ENCODE results near the gene LITAFD.
"Not testable (repeated sequence)": the region's sequence is repeated elsewhere in the genome, so short reads cannot be mapped to it uniquely, and the experiment has no call there.

Gene LITAFD

DNA sequence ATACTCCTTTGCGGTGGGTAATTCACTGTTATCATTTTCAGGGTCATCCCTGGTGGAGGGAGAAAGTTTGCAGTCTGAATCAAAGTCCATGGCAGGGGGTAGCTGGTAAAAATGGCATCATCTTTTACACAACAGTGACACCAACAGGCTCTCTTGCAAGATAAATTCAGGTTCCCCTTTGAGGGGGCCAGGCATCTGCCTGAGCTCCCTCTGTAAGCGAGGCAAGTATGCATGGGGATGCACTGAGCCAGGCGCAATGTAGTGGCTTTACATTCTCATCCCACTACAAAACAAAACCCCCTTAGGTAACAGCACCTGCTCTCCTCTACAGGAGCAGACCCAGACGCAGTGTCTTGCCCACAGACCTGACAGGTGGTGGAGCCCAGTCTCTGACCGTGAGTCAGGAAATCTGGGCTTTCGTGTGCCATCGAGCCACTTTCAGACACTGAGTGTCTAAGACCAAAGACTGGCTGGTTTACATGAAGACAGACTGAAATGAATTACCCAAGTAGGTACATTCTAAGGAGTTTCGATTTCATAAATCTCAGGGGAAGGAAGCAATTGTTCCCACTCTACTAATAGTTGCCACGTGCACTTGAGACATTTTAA, 17.7 kb downstream of the LITAFD start:
- no peak for DNase-seq

- DNase-seq = no peak
Observed at GRCh38 chr16:8900343-8900742, 18.2 kb downstream of the LITAFD start.

DNA sequence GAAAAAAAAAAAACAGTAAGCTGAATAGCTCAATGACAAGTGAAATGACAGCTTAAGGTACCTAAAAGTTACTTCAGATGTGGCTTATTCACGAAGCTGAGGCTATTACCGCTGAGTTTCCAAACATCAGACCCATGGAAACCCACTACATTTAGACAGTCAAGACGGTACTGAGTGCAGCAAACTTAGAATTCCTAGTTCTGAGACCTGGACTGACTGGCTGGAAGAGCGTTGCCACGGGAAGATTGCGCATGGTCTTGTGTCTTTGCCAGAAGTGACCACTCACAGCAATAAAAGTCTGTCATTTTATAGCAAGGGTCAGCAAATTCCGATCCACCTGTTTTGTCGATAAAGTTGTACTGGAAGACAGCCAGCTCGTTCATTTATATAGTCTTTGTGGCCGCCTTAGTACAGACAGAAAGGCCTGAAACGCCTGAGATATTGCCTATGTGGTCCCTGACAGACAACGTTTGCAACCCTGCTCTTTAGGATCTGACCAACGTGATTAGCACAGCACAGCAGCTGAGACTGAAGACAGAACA, 19.2 kb downstream of the LITAFD start:
- DNase-seq = no peak

DNA sequence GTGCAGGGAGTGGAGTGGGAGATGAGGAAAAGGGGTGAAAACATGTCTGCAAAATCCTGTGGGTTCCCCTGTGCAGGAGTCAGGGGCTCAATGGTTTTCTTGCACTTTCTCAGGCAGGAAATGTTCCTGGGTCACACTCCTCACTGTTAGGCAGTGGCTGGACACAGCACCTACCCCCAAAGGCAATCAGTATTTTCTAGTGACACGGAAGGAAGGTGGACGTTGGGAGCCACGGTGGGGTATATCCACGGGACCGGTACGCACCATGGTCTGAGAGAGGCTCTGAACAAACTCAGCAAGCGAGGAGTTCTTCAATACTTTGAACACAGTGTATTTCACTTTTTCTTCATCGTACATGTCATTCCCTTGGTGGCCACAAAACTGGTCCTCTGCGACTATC, 20.9 kb downstream of the LITAFD start:
- DNase-seq = no peak

GRCh38 chr16:8904018-8904430, 21.9 kb downstream of the LITAFD start:
- DNase-seq = no peak

DNA sequence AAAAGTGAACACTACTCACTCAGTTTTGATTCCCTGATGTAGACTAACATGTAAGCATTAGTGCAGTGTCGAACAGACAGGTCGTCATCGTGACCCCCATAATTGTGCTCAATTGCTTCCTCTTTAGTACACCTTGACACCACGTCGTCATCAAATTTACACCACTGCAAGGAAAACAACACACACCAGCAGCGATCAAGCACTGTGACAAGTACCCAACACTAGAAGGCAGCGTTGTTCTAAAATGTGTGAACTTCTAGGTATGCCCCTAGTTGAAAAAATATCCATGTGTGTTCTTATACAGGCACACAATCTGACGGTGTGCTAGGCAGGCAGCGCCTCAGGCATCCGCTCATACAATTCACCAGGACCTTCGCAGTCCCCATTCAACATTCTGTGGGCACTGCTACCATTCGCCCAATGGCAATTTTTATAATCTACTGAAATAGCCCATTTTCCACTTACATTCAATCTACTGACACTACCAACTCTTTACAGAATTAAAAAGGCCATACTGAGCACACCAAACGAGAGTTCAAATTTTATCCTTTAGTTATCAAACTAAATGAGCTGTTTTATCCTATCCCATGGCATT, 23.1 kb downstream of the LITAFD start:
- DNase-seq = no peak

DNA sequence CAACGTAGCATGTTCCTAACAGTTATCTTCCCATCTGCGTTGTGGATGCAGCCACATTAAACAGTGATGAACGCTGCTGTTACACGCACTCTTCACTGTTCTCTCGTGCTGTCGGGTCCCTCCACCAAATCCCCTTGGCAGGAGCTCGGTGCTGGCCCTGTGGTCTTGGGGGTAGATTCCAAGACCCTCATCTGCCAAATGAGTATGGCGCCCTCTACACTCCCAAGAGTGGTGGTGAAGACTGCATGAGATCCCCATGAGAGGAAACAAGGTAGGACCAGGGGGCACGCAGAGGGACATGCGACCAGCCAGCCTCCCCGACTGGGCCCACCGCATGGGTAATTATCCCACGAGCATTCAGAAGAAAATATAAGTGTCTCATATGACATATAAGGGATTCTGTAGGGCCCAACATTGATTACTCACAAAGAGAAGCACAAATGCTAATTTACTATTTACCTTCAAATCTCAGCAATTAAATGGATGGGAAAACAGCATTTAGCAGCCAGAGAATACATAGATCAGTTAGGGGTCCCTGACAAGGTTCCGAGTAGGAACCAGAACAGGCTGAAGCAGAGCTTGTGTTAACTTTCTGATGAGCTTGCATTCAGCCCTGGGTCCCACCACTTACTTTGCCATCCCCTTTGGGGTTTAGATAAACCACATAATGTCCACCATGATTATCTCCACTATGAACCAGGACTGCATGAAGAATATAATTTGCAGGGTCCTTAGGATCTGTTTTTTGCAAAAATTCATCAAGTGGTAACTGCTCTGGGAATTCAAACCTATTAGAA, 23.8 kb downstream of the LITAFD start:
- no peak for DNase-seq

- no peak for DNase-seq
Observed at GRCh38 chr16:8907096-8907495, 24.9 kb downstream of the LITAFD start.

GRCh38 chr16:8908810-8909468, 26.8 kb downstream of the LITAFD start:
- no peak for DNase-seq

DNA sequence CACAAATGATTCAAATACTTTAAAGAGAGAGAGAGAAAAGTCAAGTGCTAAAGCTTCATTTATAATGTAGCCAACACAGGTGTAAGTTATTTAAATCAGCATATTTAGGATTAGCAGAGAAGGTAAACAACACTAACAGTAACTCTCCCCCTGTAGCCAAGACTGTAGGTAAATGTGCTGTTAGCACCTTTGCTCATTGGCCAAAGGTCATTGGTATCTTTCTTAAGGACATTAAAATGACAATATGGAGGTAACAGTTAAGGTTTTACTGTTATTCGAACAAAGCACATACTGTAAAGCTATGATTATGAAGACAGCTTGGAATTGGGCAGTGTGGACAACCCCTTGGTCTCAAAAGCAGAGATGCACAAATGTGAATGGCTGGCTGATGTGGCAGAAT, 28.7 kb downstream of the LITAFD start:
- DNase-seq = no peak

- DNase-seq = no peak
Observed at GRCh38 chr16:8912793-8913192, 30.6 kb downstream of the LITAFD start.

- DNase-seq = no peak
Observed at GRCh38 chr16:8914098-8914497, 31.9 kb downstream of the LITAFD start.

- DNase-seq = no peak
Observed at GRCh38 chr16:8915722-8916301, 33.7 kb downstream of the LITAFD start.

GRCh38 chr16:8916541-8917225, 34.5 kb downstream of the LITAFD start:
- DNase-seq = no peak

DNA sequence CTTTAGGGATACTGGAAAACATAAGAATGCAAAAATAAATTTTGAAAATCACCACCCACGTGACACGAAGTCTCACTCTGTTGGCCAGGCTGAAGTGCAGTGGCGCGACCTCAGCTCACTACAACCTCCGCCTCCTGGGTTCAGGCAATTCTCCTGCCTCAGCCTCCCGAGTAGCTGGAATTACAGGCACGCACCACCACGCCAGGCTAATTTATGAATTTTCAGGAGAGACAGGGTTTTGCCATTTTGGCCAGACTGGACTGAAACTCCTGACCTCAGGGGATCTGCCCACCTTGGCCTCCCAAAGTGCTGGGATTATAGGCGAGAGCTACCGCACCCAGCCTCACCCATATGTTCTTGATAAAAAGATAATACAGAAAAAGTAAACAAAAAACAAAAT, 35.2 kb downstream of the LITAFD start:
- DNase-seq = not testable (repeated sequence)

- DNase-seq = no peak
Observed at GRCh38 chr16:8919089-8919933, 37.2 kb downstream of the LITAFD start.

DNA sequence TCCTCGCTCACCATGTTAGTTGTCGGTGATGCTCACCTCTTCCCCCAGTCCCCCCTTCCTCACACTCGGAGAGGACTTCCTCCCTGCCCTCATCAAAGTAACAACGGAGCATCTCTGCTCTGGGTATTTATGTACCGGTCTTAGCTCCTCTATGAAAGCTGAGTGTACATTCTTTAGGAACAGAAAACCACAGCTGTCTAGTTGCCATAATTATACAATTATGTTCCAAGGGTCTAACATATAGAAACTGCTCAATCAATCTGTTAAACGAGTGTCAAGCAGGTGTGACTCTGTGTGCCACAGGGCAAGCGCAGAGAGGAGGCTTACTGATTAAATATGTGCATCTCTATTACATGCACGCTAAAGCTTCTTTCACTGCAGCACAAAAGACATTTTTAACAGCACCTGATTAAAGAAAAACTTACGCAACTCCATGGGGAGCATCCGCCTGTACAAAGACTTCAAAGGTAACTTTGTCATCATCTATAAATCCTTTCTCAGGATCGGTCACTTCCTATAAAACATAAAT, 37.8 kb downstream of the LITAFD start:
- DNase-seq = no peak

DNA sequence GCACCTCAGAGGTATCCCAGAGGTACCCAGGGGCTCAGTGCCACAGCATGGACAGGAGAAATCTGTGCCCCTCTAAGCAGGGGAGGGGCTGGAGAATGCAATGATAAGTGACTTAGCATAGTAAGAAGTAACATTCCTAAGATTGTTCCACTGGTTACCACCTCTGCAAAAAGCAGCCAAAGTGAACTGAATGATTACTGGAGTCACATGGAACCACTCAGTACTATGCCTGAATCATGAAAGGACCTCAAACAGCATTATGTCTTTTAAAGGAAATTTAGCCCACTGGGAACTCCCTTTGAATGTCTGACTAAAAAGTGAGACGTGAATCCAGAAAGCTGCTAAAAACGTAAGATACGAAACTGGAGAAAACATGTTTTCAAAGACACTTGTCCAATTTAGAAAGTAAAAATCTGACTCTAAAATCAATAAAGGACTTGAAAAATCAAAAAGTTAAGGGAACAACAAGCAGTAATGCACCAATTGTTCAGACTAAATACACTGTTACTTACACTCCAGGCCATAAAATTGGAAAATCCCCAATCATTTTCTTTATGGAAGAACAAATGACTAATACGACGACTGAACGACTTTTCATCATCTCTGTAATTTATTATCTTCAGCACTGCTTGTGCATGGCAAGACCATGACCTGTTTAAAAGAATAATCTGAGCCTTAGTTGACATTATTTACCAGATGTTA, 38.6 kb downstream of the LITAFD start:
- no peak for DNase-seq

DNA sequence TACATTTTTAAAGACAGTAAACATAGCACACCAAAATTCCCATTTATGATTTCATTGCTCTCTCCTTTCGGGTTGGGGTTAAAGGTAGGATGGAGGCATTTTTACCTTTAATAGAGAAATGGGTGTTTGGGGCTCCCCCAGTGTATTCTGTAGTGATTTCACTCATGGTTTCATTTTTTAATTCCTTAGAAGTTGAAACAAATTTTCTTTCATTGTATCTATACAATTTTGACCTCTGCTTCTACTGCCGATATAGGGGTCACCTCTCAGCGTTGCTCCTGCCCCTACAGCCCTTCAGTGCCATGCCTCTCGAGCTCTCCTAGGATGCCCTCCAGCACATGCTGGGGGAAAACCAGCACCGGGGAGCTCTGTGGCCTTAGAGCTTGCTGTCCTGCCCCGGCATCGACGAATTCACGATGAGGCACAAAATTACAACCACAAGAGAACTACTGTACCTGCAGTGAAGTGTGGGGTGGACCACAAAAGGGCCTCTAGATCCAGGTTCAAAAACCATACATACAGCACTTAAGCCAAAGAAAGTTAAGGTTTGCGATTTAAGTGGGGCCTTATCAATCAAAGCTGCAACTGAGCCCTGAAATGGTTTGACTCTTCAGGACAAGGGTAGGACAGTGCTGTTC, 39.3 kb downstream of the LITAFD start:
- DNase-seq = no peak

DNA sequence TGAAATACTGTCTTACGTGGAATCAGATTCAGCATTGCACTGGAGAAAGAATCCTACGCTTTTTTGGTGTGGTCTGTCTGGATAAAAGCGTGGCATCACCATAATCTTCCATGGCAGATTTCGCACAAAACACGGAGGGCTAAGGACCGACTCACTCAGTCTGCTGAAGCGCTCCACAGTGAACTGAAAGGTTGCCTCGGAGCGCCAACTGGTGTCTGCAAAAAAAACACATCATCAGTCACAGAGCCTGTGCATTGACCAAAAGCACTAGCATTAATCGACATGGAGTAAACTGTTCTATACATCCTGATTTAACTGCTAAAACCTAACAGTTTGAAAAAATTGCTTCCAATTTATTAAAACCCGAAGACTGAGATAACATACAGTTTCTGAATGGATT, 41.0 kb downstream of the LITAFD start:
- DNase-seq = no peak
